Calu3 (cell line): ENCODE measurements around the gene FKBP8. TPM values are rescaled to one million over a fixed set of nuclear protein-coding genes. Genes with fewer than 3 reads are reported as not detected.
A peak's percentile ranks its signal among the peaks of the same experiment; 100 is the strongest.

Source experiments
- BruUV-seq: library from RNA; stranded (reverse); fragments of 400-500 nt; replicated peaks from 2 replicates; lab custom pipeline; 2021; lab: Mats Ljungman, UMichigan
- CTCF ChIA-PET: fragments of 300-600 bp; sonication (Branson Sonifier 250); formaldehyde crosslinking; loops from one replicate; lab custom pipeline; 2022; ENCODE audit warnings: antibody characterized with exemption; lab: Charles Lee
- DNase-seq: peaks from one replicate; pipeline ENCODE4 v3.0.0; 2022
- H3K27ac Mint-ChIP-seq: one replicate; pipeline ENCODE4 v1.8.0; 2022; ENCODE audit warnings: mixed read lengths; ENCODE audit not compliant: unreplicated experiment
- H3K27me3 Mint-ChIP-seq: one replicate; pipeline ENCODE4 v1.8.0; 2022; ENCODE audit warnings: mixed read lengths; ENCODE audit not compliant: unreplicated experiment
- H3K36me3 Mint-ChIP-seq: one replicate; pipeline ENCODE4 v1.8.0; 2022; ENCODE audit warnings: mild to moderate bottlenecking, moderate library complexity, mixed read lengths; ENCODE audit not compliant: insufficient read depth, unreplicated experiment
- H3K4me1 Mint-ChIP-seq: one replicate; pipeline ENCODE4 v1.8.0; 2022; ENCODE audit warnings: mild to moderate bottlenecking, low read depth, mixed read lengths; ENCODE audit not compliant: unreplicated experiment
- H3K4me3 Mint-ChIP-seq: one replicate; pipeline ENCODE4 v1.8.0; 2022; ENCODE audit warnings: mild to moderate bottlenecking, low read depth, moderate library complexity, mixed read lengths; ENCODE audit not compliant: unreplicated experiment
- H3K9me3 Mint-ChIP-seq: one replicate; pipeline ENCODE4 v1.8.0; 2022; ENCODE audit warnings: low read depth, mixed read lengths; ENCODE audit not compliant: unreplicated experiment
- CTCF ChIP-seq: fragments of 200-600 bp; IDR thresholded peaks from one replicate; pipeline ENCODE4 v1.8.0; 2022; ENCODE audit warnings: antibody characterized with exemption; ENCODE audit not compliant: unreplicated experiment
- intact Hi-C: fragments of 100-400 bp; cut with micrococcal nuclease; formaldehyde crosslinking; loops from one replicate; pipeline ENCODE4 v1.10.0; 2022; ENCODE audit not compliant: unreplicated experiment
- total RNA-seq: library from RNA; stranded (reverse); gene quantifications from 2 replicates; pipeline ENCODE4 v1.2.3, GENCODE V29; 2022

The FKBP8 gene
- total RNA-seq, 1 experiment from 2014 or later, result 123 TPM

DNA sequence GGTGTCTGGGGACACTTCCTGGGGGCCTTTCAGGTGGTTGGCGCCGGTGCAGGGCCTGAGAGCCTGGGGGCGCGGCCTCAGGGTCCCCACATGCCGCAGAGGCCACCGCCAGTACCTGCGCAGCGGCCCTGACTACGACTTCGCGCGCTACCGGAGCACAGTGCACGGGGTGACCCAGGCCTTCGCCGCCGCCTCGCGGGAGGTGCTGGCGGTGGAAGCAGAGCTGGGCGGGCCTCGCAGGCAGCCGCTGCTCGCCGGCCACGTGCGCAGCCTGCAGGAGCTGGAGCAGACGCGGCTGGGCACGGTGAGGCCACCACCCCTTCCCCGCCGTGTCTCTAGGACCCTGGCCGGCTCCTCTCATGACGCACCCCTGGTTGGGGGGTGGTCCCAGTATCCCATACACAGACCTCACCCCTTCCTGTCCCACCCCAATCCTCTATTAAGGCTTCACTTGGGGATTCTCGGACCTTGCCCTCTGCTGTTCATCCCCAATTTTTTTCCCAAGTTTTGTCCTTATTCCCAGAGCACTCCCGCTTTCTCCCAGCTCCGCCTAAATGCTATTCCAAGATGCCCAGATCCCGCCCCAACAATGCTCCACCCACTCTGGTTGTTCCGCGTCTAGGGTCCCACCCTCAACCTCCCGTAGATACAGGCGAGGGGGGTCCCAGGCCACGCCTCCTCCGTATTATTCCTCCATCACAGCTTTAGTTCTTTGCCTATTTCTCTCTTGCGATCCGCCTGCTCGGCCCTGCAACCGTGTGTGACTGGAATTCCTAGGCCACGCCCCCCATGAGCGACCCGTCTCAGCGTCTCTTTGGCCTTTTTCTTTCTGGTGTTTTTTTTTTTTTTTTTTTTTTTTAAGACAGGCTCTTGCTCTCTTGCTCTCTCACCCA is 46.3 kb upstream of the FKBP8 start:
- Mint-ChIP-seq H3K4me1 (peaks cover 10% of the 10 kb centered on the region), H3K9me3 (no peaks in the 10 kb centered on the region), H3K27me3 (no peaks in the 10 kb centered on the region), H3K27ac (peak overlapping the region; percentile 76), H3K4me3 (peak overlapping the region; percentile 76), H3K36me3 (peaks cover 20% of the 10 kb centered on the region)
- CTCF ChIA-PET, result interaction anchor here (0.6 to 1.3 kb wide), 4 partner anchors 8 to 69 kb away, joined by 3 to 8 read pairs (median 4); partner anchors contain the start of gene UBA52
- no TSS peak for BruUV-seq
- intact Hi-C loops, result no loop called here
- peak; percentile 67 for DNase-seq
- no peak for TF ChIP-seq CTCF

- Mint-ChIP-seq H3K4me3 (peak within 1 kb of the TSS; percentile 76), H3K36me3 (peaks cover 20% of the 10 kb centered on the region), H3K9me3 (no peaks in the 10 kb centered on the region), H3K4me1 (peaks cover 10% of the 10 kb centered on the region), H3K27me3 (no peaks in the 10 kb centered on the region), H3K27ac (no peak within 1 kb of the TSS)
- peak; percentile 79 for DNase-seq
- CTCF ChIA-PET, result interaction anchor here (0.6 to 1.3 kb wide), 4 partner anchors 9 to 68 kb away, joined by 3 to 8 read pairs (median 4); partner anchors contain the start of gene UBA52
- intact Hi-C loops, result no loop called here
- TF ChIP-seq CTCF, result peak; percentile 70
- BruUV-seq, result no TSS peak
These were observed 45.4 kb upstream of the FKBP8 start, which contains the start of gene REX1BD for GRCh38 chr19:18588611-18589379. Gene REX1BD (plus strand): TSS chr19:18588798. CDS start chr19:18588802, 4 bp downstream.

DNA sequence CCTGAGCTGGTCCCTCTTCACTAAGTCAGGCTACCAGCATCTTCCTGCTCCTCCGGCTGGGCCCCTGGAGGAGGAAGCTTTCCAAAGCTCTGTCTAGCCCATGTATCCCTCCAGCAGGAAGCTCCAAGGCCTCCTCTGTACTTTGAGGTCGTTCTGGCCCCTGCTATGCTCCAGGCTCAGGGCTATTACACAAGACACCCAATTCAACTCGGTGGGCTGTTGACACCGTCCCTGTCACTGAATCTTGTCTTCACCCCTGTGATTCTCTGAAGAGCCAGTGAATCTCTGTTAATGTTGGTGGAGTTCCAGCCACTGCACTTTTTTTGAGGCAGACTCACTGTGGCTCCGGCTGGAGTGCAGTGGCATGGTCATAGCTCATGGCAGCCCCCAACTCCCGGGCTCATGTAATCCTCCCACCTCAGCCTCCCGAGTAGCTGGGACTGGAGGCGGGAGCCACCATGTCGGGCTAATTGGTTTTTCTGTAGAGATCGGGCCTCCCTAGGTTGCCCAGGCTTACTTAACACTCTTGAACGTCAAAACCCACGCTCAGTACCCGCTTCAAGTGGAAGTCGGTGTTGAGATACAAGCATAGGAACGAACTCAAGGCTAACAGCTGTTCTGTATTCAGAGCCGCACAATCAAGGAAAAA is 44.7 kb upstream of the FKBP8 start:
- Mint-ChIP-seq H3K9me3 (no peaks in the 10 kb centered on the region), H3K4me1 (peaks cover 10% of the 10 kb centered on the region), H3K4me3 (peak overlapping the region; percentile 76), H3K27ac (no peak overlapping the region), H3K36me3 (peaks cover 20% of the 10 kb centered on the region), H3K27me3 (no peaks in the 10 kb centered on the region)
- no peak for DNase-seq
- no peak for TF ChIP-seq CTCF
- intact Hi-C loops, result no loop called here
- no TSS peak for BruUV-seq
- CTCF ChIA-PET, result interaction anchor here (0.6 kb wide), 1 partner anchor 106 kb away, joined by 3 read pairs; no protein-coding TSS in a partner anchor

GRCh38 chr19:18587561-18587960 is 44.2 kb upstream of the FKBP8 start:
- H3K36me3 Mint-ChIP-seq, result peaks cover 20% of the 10 kb centered on the region
- no peak overlapping the region for H3K27ac Mint-ChIP-seq
- no peak overlapping the region for H3K4me3 Mint-ChIP-seq
- TF ChIP-seq CTCF, result no peak
- CTCF ChIA-PET, result interaction anchor here (0.6 kb wide), 1 partner anchor 106 kb away, joined by 3 read pairs; no protein-coding TSS in a partner anchor
- no TSS peak for BruUV-seq
- peaks cover 10% of the 10 kb centered on the region for H3K4me1 Mint-ChIP-seq
- intact Hi-C loops, result no loop called here
- no peaks in the 10 kb centered on the region for H3K27me3 Mint-ChIP-seq
- DNase-seq, result no peak
- H3K9me3 Mint-ChIP-seq, result no peaks in the 10 kb centered on the region
